ENCODE data around the gene DENND1B. TPM values are rescaled to one million over a fixed set of nuclear protein-coding genes. Genes with fewer than 3 reads are reported as not detected.

Gene DENND1B
- total RNA-seq, 1 donor from 2014 or later: 19.2 TPM

GRCh38 chr1:197783510-197783948, 8.2 kb upstream of the DENND1B start:
- ChIA-PET POLR2A (no interaction called here), CTCF (interaction anchor here (2.2 kb wide), 1 partner anchor 85 kb away, joined by 5 read pairs; no protein-coding TSS in a partner anchor)
- no peak for TF ChIP-seq CTCF (IDR thresholded peaks at IDR 0.05)
- H3K27me3 Mint-ChIP-seq: no peaks in the 10 kb centered on the region
- no peaks in the 10 kb centered on the region for H3K9me3 Mint-ChIP-seq
- intact Hi-C loops (cut with micrococcal nuclease): no loop called here
- no peak for ATAC-seq (ENCODE audit: low read depth)
- H3K4me3 Mint-ChIP-seq: no peak overlapping the region
- no peak overlapping the region for H3K27ac Mint-ChIP-seq
- H3K36me3 Mint-ChIP-seq (ENCODE audit: low read depth): no peaks in the 10 kb centered on the region
- DNase-seq: no peak
- H3K4me1 Mint-ChIP-seq: peaks cover 18% of the 10 kb centered on the region

- ChIA-PET POLR2A (no interaction called here), CTCF (interaction anchor here (2.2 kb wide), 1 partner anchor 86 kb away, joined by 5 read pairs; no protein-coding TSS in a partner anchor)
- Mint-ChIP-seq H3K27me3 (no peaks in the 10 kb centered on the region), H3K36me3 (ENCODE audit: low read depth) (no peaks in the 10 kb centered on the region), H3K9me3 (no peaks in the 10 kb centered on the region), H3K4me3 (no peak overlapping the region), H3K27ac (peak overlapping the region; percentile 68), H3K4me1 (peaks cover 25% of the 10 kb centered on the region)
- ATAC-seq (ENCODE audit: low read depth): no peak
- no peak for DNase-seq
- TF ChIP-seq CTCF (IDR thresholded peaks at IDR 0.05): no peak
- intact Hi-C loops (cut with micrococcal nuclease): no loop called here
Measured at GRCh38 chr1:197782722-197783360, 7.6 kb upstream of the DENND1B start.

- no peak for TF ChIP-seq CTCF (IDR thresholded peaks at IDR 0.05)
- ChIA-PET CTCF (no interaction called here), POLR2A (no interaction called here)
- H3K36me3 Mint-ChIP-seq (ENCODE audit: low read depth): no peaks in the 10 kb centered on the region
- H3K27me3 Mint-ChIP-seq: no peaks in the 10 kb centered on the region
- no peak overlapping the region for H3K4me3 Mint-ChIP-seq
- H3K4me1 Mint-ChIP-seq: peaks cover 32% of the 10 kb centered on the region
- intact Hi-C loops (cut with micrococcal nuclease): no loop called here
- peak overlapping the region; percentile 68 for H3K27ac Mint-ChIP-seq
- no peak for DNase-seq
- no peak for ATAC-seq (ENCODE audit: low read depth)
- no peaks in the 10 kb centered on the region for H3K9me3 Mint-ChIP-seq
Measured at GRCh38 chr1:197781968-197782721, 6.9 kb upstream of the DENND1B start.

GRCh38 chr1:197779921-197780320, 4.6 kb upstream of the DENND1B start:
- intact Hi-C loops (cut with micrococcal nuclease): loop anchor here (5.0 kb wide), 3 partner anchors 57 to 392 kb away; partner anchors contain the start of gene LHX9
- CTCF ChIA-PET: no interaction called here
- ATAC-seq (ENCODE audit: low read depth): no peak
- DNase-seq: no peak
- no peak for TF ChIP-seq CTCF (IDR thresholded peaks at IDR 0.05)
- Mint-ChIP-seq H3K4me1 (peaks cover 49% of the 10 kb centered on the region), H3K4me3 (no peak overlapping the region), H3K27ac (no peak overlapping the region), H3K9me3 (no peaks in the 10 kb centered on the region), H3K27me3 (no peaks in the 10 kb centered on the region), H3K36me3 (ENCODE audit: low read depth) (no peaks in the 10 kb centered on the region)
- POLR2A ChIA-PET: no interaction called here

GRCh38 chr1:197778366-197778945, 3.2 kb upstream of the DENND1B start:
- TF ChIP-seq CTCF (IDR thresholded peaks at IDR 0.05): no peak
- Mint-ChIP-seq H3K27me3 (no peaks in the 10 kb centered on the region), H3K9me3 (no peaks in the 10 kb centered on the region), H3K27ac (peak overlapping the region; percentile 78), H3K4me1 (peaks cover 60% of the 10 kb centered on the region), H3K4me3 (peak overlapping the region; percentile 67), H3K36me3 (ENCODE audit: low read depth) (peaks cover 2% of the 10 kb centered on the region)
- DNase-seq (no peak), ATAC-seq (ENCODE audit: low read depth) (no peak)
- ChIA-PET POLR2A (no interaction called here), CTCF (no interaction called here)
- intact Hi-C loops (cut with micrococcal nuclease): loop anchor here (5.0 kb wide), 3 partner anchors 59 to 394 kb away; partner anchors contain the start of gene LHX9
